ENCODE results near the gene MEIKIN.

- TF ChIP-seq CTCF (IDR thresholded peaks at IDR 0.05; ENCODE audit: extremely low read depth in 1 of 2, insufficient read depth in 1 of 2, low read depth in 1 of 2, low read length in 2 of 2) (no peak), FOS (IDR thresholded peaks at IDR 0.05; ENCODE audit: borderline replicate concordance, insufficient read depth, low read length) (no peak), POLR2AphosphoS5 (IDR thresholded peaks at IDR 0.05; ENCODE audit: insufficient read depth, low read depth, low read length) (no peak), POLR2A (IDR thresholded peaks at IDR 0.05; ENCODE audit: low read depth, low read length) (no peak), GATA2 (IDR thresholded peaks at IDR 0.05; ENCODE audit: insufficient read depth, insufficient read length, low read depth, low read length) (no peak)
These were observed 153.6 kb downstream of the MEIKIN start for GRCh38 chr5:131791866-131792265.

All from endothelial cell of umbilical vein (primary cell).